SK-N-SH treated with all-trans-retinoic acid at 6 μM for 48 hours (cell line): Measurements from ENCODE around the gene SNAPC1.

Experiments
- ATAC-seq: fragments of 200-7000 bp; cut with Tn5 transposase; 3 replicates; pipeline ENCODE4 v1.9.1; 2020; ENCODE audit warnings: mild to moderate bottlenecking, moderate library complexity
- ARNTL ChIP-seq: fragments of 450-650 bp; formaldehyde crosslinking; IDR thresholded peaks from 2 replicates; pipeline ENCODE4 v1.5.0; 2020; ENCODE audit warnings: low read depth, mild to moderate bottlenecking, moderate library complexity, borderline replicate concordance
- BACH2 ChIP-seq: fragments of 250-450 bp; sonication (Bioruptor Pico); IDR thresholded peaks from 2 replicates; pipeline ENCODE4 v1.9.0; 2021; ENCODE audit warnings: mild to moderate bottlenecking, borderline replicate concordance
- CREB5 ChIP-seq: fragments of 250-450 bp; sonication (Bioruptor Pico); IDR thresholded peaks from 2 replicates; pipeline ENCODE4 v1.5.1; 2020; ENCODE audit warnings: low read depth, mild to moderate bottlenecking, moderate library complexity
- CSDC2 ChIP-seq: fragments of 250-450 bp; sonication (Bioruptor Pico); IDR thresholded peaks from 2 replicates; pipeline ENCODE4 v1.5.0; 2020; ENCODE audit warnings: mild to moderate bottlenecking, moderate library complexity
- CSRNP3 ChIP-seq: fragments of 250-450 bp; sonication (Bioruptor Pico); IDR thresholded peaks from 2 replicates; pipeline ENCODE4 v1.5.1; 2021; ENCODE audit warnings: mild to moderate bottlenecking, moderate library complexity
- ESRRG ChIP-seq: fragments of 250-450 bp; sonication (Bioruptor Pico); IDR thresholded peaks from 2 replicates; pipeline ENCODE4 v1.6.1; 2021; ENCODE audit warnings: mild to moderate bottlenecking
- GLIS3 ChIP-seq: fragments of 250-450 bp; sonication (Bioruptor Pico); IDR thresholded peaks from 2 replicates; pipeline ENCODE4 v1.5.0; 2020; ENCODE audit warnings: mild to moderate bottlenecking, moderate library complexity
- ISL1 ChIP-seq: fragments of 250-450 bp; sonication (Bioruptor Pico); IDR thresholded peaks from 2 replicates; pipeline ENCODE4 v2.1.2; 2022; ENCODE audit warnings: mild to moderate bottlenecking, moderate library complexity
- OSR1 ChIP-seq: fragments of 250-450 bp; sonication (Bioruptor Pico); IDR thresholded peaks from 2 replicates; pipeline ENCODE4 v1.8.0; 2022; ENCODE audit warnings: moderate library complexity, mild to moderate bottlenecking, inconsistent platforms
- PATZ1 ChIP-seq: fragments of 250-450 bp; sonication (Bioruptor Pico); IDR thresholded peaks from 2 replicates; pipeline ENCODE4 v1.8.0; 2020; ENCODE audit warnings: mild to moderate bottlenecking, moderate library complexity, borderline replicate concordance
- POU6F1 ChIP-seq: fragments of 250-450 bp; sonication (Bioruptor Pico); IDR thresholded peaks from 2 replicates; pipeline ENCODE4 v1.8.0; 2021; ENCODE audit warnings: low read depth, mild to moderate bottlenecking, moderate library complexity, borderline replicate concordance
- PPARA ChIP-seq: fragments of 250-450 bp; sonication (Bioruptor Pico); IDR thresholded peaks from 2 replicates; pipeline ENCODE4 v1.5.0; 2020; ENCODE audit warnings: mild to moderate bottlenecking, borderline replicate concordance
- RARB ChIP-seq: fragments of 250-450 bp; sonication (Bioruptor Pico); IDR thresholded peaks from 2 replicates; pipeline ENCODE4 v1.8.0; 2021; ENCODE audit warnings: mild to moderate bottlenecking, moderate library complexity
- SNAI2 ChIP-seq: fragments of 250-450 bp; sonication (Bioruptor Pico); IDR thresholded peaks from 2 replicates; pipeline ENCODE4 v1.5.0; 2020; ENCODE audit warnings: mild to moderate bottlenecking, moderate library complexity
- TCF4 ChIP-seq: fragments of 250-450 bp; sonication (Bioruptor Pico); IDR thresholded peaks from 2 replicates; pipeline ENCODE4 v1.8.0; 2021; ENCODE audit warnings: mild to moderate bottlenecking, moderate library complexity, borderline replicate concordance
- TSHZ2 ChIP-seq: fragments of 250-450 bp; sonication (Bioruptor Pico); IDR thresholded peaks from 2 replicates; pipeline ENCODE4 v1.5.0; 2020; ENCODE audit warnings: mild to moderate bottlenecking, moderate library complexity
- ZC3H10 ChIP-seq: fragments of 250-450 bp; sonication (Bioruptor Pico); IDR thresholded peaks from 2 replicates; pipeline ENCODE4 v1.5.1; 2021; ENCODE audit warnings: mild to moderate bottlenecking, moderate library complexity
- ZFP3 ChIP-seq: fragments of 250-450 bp; sonication (Bioruptor Pico); IDR thresholded peaks from 2 replicates; pipeline ENCODE4 v1.5.0; 2020; ENCODE audit warnings: mild to moderate bottlenecking, moderate library complexity
- ZNF565 ChIP-seq: fragments of 450-650 bp; formaldehyde crosslinking; conservative IDR thresholded peaks from 2 replicates; pipeline ENCODE4 v1.5.0; 2020; ENCODE audit warnings: low read depth, mild to moderate bottlenecking, moderate library complexity
- ZNF70 ChIP-seq: fragments of 450-650 bp; formaldehyde crosslinking; IDR thresholded peaks from 2 replicates; pipeline ENCODE4 v1.5.0; 2020; ENCODE audit warnings: mild to moderate bottlenecking, moderate library complexity
- ZNF8 ChIP-seq: fragments of 450-650 bp; formaldehyde crosslinking; IDR thresholded peaks from 2 replicates; pipeline ENCODE4 v1.5.0; 2020; ENCODE audit warnings: mild to moderate bottlenecking, moderate library complexity

SNAPC1 gene

GRCh38 chr14:61837336-61838229, 75.4 kb downstream of the SNAPC1 start:
- peak; percentile 100 for ATAC-seq
- TF ChIP-seq ZNF565 (CRISPR knock-in tag) (no peak), ZC3H10 (CRISPR knock-in tag) (no peak)

- no peak for TF ChIP-seq ZNF70
- TF ChIP-seq ZFP3 = no peak
- TF ChIP-seq CSRNP3 (CRISPR knock-in tag) = no peak
- TF ChIP-seq GLIS3 = no peak
- no peak for TF ChIP-seq PPARA (CRISPR knock-in tag)
- TF ChIP-seq ZNF8 (CRISPR knock-in tag) = no peak
- no peak for TF ChIP-seq POU6F1 (CRISPR knock-in tag)
- TF ChIP-seq TCF4 (CRISPR knock-in tag) = no peak
- no peak for TF ChIP-seq RARB (CRISPR knock-in tag)
- no peak for TF ChIP-seq PATZ1 (CRISPR knock-in tag)
- TF ChIP-seq ESRRG (CRISPR knock-in tag) = no peak
- no peak for TF ChIP-seq ZNF565 (CRISPR knock-in tag)
- no peak for TF ChIP-seq ARNTL (CRISPR knock-in tag)
- no peak for TF ChIP-seq TSHZ2
- no peak for TF ChIP-seq CREB5 (CRISPR knock-in tag)
- no peak for TF ChIP-seq CSDC2 (CRISPR knock-in tag)
- no peak for TF ChIP-seq SNAI2 (CRISPR knock-in tag)
- TF ChIP-seq OSR1 = no peak
- TF ChIP-seq ISL1 (CRISPR knock-in tag) = no peak
- TF ChIP-seq BACH2 = no peak
- ATAC-seq = no peak
These were observed 76.5 kb downstream of the SNAPC1 start for GRCh38 chr14:61838661-61839245.

GRCh38 chr14:61839507-61839906, 77.3 kb downstream of the SNAPC1 start:
- no peak for ATAC-seq
- no peak for TF ChIP-seq CSRNP3 (CRISPR knock-in tag)
- no peak for TF ChIP-seq PATZ1 (CRISPR knock-in tag)
- no peak for TF ChIP-seq TSHZ2
- TF ChIP-seq ZNF70 = no peak
- no peak for TF ChIP-seq PPARA (CRISPR knock-in tag)
